ENCODE data around the gene AGRN. TPM values are rescaled to one million over a fixed set of nuclear protein-coding genes. Genes with fewer than 3 reads are reported as not detected.

Gene AGRN
- total RNA-seq, 3 donors from 2014 or later = 32.0 to 54.4 (median 40.6) TPM

DNA sequence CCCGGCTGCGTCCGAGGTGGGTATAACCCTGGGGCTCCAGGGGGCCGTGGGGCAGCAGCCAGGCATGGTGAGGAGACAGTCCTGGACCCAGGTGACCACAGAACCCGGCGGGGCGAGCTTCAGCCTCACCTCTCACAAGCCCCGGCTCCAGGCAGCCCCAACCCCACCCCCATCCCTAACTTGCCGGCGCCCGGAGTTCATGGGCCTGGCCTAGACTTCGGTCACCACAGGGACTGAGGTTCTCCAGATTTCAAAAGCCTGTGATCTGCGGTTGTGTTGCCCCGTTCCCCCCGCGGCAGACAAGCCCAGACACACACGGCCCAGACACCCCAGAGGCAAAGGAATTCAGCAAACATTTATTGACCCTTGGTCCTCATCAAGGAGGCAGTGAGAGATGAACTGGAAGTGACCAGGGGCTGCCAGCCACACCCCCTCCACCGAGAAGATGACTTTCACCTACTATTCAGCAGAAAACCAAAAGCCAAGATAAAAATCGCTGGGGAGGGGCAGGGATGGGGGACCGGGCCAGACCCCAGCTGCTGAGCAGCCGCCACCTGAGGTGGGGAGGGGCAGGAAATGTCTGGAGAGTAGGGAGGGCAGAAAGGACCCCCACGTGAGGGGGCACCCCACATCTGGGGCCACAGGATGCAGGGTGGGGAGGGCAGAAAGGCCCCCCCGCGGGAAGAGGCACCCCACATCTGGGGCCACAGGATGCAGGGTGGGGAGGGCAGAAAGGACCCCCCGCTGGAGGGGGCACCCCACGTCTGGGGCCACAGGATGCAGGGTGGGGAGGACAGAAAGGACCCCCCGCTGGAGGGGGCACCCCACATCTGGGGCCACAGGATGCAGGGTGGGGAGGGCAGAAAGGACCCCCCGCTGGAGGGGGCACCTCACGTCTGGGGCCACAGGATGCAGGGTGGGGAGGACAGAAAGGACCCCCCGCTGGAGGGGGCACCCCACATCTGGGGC lies 24.0 kb upstream of the AGRN start:
- Histone ChIP-seq H3K9me3 (peaks cover 6% of the 10 kb centered on the region), H3K4me1 (ENCODE audit: low read depth) (peaks cover 21% of the 10 kb centered on the region), H3K36me3 (ENCODE audit: low read depth) (no peaks in the 10 kb centered on the region), H3K4me3 (no peak overlapping the region)
- no peak for ATAC-seq
- peak in 2 of 3 donors; percentile 21 to 46 for DNase-seq
- TF ChIP-seq, protein P1, sequence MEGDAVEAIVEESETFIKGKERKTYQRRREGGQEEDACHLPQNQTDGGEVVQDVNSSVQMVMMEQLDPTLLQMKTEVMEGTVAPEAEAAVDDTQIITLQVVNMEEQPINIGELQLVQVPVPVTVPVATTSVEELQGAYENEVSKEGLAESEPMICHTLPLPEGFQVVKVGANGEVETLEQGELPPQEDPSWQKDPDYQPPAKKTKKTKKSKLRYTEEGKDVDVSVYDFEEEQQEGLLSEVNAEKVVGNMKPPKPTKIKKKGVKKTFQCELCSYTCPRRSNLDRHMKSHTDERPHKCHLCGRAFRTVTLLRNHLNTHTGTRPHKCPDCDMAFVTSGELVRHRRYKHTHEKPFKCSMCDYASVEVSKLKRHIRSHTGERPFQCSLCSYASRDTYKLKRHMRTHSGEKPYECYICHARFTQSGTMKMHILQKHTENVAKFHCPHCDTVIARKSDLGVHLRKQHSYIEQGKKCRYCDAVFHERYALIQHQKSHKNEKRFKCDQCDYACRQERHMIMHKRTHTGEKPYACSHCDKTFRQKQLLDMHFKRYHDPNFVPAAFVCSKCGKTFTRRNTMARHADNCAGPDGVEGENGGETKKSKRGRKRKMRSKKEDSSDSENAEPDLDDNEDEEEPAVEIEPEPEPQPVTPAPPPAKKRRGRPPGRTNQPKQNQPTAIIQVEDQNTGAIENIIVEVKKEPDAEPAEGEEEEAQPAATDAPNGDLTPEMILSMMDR (IDR thresholded peaks at IDR 0.05) = no peak
- intact Hi-C loops (cut with DNase I, micrococcal nuclease) = no loop called here

DNA sequence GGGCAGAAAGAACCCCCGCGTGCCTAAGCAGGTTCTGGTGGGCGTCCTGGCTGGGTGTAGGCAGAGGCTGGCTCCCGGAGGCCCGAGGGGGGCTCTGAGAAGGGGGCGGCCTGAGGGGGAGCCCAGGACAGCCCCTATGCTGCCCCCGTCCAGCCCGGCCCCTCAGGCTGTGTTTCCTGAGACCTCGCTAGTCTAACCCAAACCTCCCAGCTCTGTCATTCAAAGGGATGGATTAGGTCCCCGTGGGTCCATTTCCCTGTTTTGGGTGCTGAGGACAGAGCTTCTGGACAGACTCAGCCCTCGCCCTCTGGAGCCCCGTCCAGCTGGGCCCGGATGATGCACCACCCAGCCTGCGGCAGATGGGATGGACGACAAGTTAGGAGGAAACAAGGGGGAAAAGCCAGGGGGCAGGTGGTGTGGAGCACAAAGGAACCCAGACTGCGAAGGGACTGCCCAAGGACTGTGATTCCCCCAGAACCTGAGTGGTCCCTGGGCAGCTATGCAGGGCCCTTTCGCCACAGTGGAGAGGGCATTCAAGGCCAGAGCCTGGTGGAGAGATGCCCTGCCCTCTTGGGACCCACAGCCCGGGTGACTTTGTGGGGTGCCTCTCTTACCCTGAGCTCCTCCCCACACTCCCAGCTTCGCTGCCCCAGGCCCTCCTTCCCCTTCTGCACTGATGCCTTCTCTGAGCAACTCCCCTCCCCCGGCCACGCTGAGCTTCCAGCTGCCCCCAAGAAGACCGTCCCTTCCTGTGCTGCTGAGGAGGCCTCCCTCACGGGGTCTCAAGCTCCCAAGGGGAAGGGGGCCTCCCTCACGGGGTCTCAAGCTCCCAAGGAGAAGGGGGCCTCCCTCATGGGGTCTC lies 22.8 kb upstream of the AGRN start:
- peaks cover 2% of the 10 kb centered on the region for H3K9me3 ChIP-seq
- ATAC-seq (no peak), DNase-seq (peak in 2 of 3 donors; percentile 25 to 48)
- no peak overlapping the region for H3K4me3 ChIP-seq
- intact Hi-C loops (cut with DNase I, micrococcal nuclease) = no loop called here
- no peaks in the 10 kb centered on the region for H3K36me3 ChIP-seq (ENCODE audit: low read depth)
- TF ChIP-seq, protein P1 (IDR thresholded peaks at IDR 0.05) = no peak
- H3K4me1 ChIP-seq (ENCODE audit: low read depth) = peaks cover 27% of the 10 kb centered on the region

DNA sequence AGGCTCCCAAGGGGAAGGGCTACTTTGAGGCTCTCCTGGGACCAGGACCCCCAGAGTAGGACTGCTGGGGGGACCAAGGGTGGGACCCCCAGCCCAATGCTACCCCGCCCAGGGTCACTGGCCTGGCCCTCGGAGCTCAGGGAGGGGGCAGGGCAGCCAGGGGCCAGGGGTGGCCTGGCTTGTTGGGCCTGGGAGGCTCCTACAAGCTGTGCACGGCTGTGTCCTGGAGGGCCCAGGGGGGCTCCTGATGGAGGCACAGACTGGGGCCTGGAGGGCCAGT lies 22.3 kb upstream of the AGRN start:
- no peaks in the 10 kb centered on the region for H3K36me3 ChIP-seq (ENCODE audit: low read depth)
- H3K4me1 ChIP-seq (ENCODE audit: low read depth) = peaks cover 27% of the 10 kb centered on the region
- DNase-seq (peak in 1 of 3 donors; percentile 33), ATAC-seq (no peak)
- intact Hi-C loops (cut with DNase I, micrococcal nuclease) = no loop called here
- no peak overlapping the region for H3K4me3 ChIP-seq
- TF ChIP-seq, protein P1 (IDR thresholded peaks at IDR 0.05) = no peak
- H3K9me3 ChIP-seq = no peaks in the 10 kb centered on the region

DNA sequence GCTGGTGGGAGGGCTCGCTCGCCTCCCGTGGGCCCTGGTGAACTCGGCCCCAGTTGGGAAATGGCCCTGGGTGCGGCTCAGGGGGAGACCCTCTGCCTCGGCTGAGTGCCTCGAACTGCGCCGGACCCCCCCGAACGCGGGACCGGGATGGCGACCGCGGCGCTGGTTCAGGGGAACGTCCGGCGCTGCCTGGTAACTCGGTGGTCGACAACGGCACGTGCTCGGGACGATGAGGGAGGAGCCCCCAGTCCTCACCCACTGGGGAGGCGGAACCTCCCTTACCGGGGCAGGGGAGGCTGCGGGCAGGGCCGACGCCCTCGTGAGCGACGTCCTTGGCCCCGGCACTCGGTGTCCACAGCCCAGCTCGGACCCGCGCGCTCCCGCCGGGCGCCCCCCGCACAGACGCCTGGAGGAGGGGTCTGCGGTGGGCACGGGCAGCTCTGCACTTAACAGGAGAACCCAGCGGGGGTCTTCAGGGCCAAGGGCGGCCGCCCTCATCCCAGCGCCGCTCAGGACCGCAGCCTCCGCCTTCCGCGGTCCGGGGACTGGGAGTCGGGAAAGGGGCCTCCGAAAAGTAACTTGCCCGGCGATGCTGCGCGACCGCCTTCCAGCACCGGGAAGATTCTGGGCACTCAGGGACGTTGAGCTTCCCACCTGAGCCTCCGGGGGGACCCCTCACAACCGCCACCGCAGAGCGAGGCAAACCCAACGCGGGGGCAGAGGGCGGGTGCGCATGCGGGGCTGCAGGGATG lies 21.8 kb upstream of the AGRN start:
- Histone ChIP-seq H3K4me3 (no peak overlapping the region), H3K9me3 (no peaks in the 10 kb centered on the region), H3K36me3 (ENCODE audit: low read depth) (no peaks in the 10 kb centered on the region), H3K4me1 (ENCODE audit: low read depth) (peaks cover 27% of the 10 kb centered on the region)
- intact Hi-C loops (cut with DNase I, micrococcal nuclease) = no loop called here
- ATAC-seq (no peak), DNase-seq (peak in 2 of 3 donors; percentile 39 to 56)
- TF ChIP-seq, protein P1 (IDR thresholded peaks at IDR 0.05) = no peak

DNA sequence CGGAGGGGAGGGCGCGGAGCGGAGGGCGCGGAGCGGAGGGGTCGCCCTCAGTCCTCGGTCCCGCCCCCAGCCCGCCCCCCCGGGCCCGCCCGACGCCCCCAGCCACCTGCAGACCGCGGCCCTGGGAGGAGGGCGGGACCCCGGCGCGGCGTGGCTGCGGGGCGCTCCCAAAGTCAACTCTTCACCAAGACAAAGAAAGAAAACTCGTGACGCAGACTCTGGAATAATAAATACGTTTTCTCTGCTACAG lies 21.2 kb upstream of the AGRN start:
- TF ChIP-seq, protein P1 (IDR thresholded peaks at IDR 0.05) = no peak
- no peaks in the 10 kb centered on the region for H3K9me3 ChIP-seq
- peaks cover 27% of the 10 kb centered on the region for H3K4me1 ChIP-seq (ENCODE audit: low read depth)
- no peaks in the 10 kb centered on the region for H3K36me3 ChIP-seq (ENCODE audit: low read depth)
- intact Hi-C loops (cut with DNase I, micrococcal nuclease) = no loop called here
- ATAC-seq = no peak
- no peak overlapping the region for H3K4me3 ChIP-seq
- DNase-seq = no peak
